ENCODE results near the gene FBRSL1.

Gene FBRSL1

GRCh38 chr12:132496710-132497109 is 6.8 kb downstream of the FBRSL1 start:
- no peak for DNase-seq (ENCODE audit: low read depth, low spot score)

GRCh38 chr12:132497514-132498405 is 7.8 kb downstream of the FBRSL1 start:
- no peak for DNase-seq (ENCODE audit: low read depth, low spot score)

GRCh38 chr12:132498931-132499330 is 9.0 kb downstream of the FBRSL1 start:
- DNase-seq (ENCODE audit: low read depth, low spot score) = no peak

GRCh38 chr12:132500142-132500855 is 10.3 kb downstream of the FBRSL1 start:
- DNase-seq (ENCODE audit: low read depth, low spot score) = no peak

GRCh38 chr12:132500856-132501180 is 10.9 kb downstream of the FBRSL1 start:
- DNase-seq (ENCODE audit: low read depth, low spot score) = no peak

GRCh38 chr12:132501204-132501940 is 11.4 kb downstream of the FBRSL1 start:
- no peak for DNase-seq (ENCODE audit: low read depth, low spot score)

- DNase-seq (ENCODE audit: low read depth, low spot score) = no peak
Measured at GRCh38 chr12:132502149-132502881, 12.4 kb downstream of the FBRSL1 start.

- DNase-seq (ENCODE audit: low read depth, low spot score) = no peak
Measured at GRCh38 chr12:132502882-132503193, 12.9 kb downstream of the FBRSL1 start.

- DNase-seq (ENCODE audit: low read depth, low spot score) = no peak
Measured at GRCh38 chr12:132503618-132504204, 13.8 kb downstream of the FBRSL1 start.

- DNase-seq (ENCODE audit: low read depth, low spot score) = no peak
Measured at GRCh38 chr12:132505105-132505851, 15.3 kb downstream of the FBRSL1 start.

GRCh38 chr12:132505852-132506219 is 15.9 kb downstream of the FBRSL1 start:
- no peak for DNase-seq (ENCODE audit: low read depth, low spot score)

- peak; percentile 43 for DNase-seq (ENCODE audit: low read depth, low spot score)
Measured at GRCh38 chr12:132506328-132507160, 16.6 kb downstream of the FBRSL1 start.

GRCh38 chr12:132507161-132507538 is 17.2 kb downstream of the FBRSL1 start:
- DNase-seq (ENCODE audit: low read depth, low spot score) = no peak

- DNase-seq (ENCODE audit: low read depth, low spot score) = no peak
Measured at GRCh38 chr12:132507656-132508490, 17.9 kb downstream of the FBRSL1 start.

GRCh38 chr12:132508491-132508740 is 18.5 kb downstream of the FBRSL1 start:
- no peak for DNase-seq (ENCODE audit: low read depth, low spot score)

- DNase-seq (ENCODE audit: low read depth, low spot score) = no peak
Measured at GRCh38 chr12:132508860-132509732, 19.1 kb downstream of the FBRSL1 start.

- DNase-seq (ENCODE audit: low read depth, low spot score) = no peak
Measured at GRCh38 chr12:132510111-132510724, 20.3 kb downstream of the FBRSL1 start.
